Measurements from ENCODE around the gene KCNIP2. TPM values are rescaled to one million over a fixed set of nuclear protein-coding genes. Genes with fewer than 3 reads are reported as not detected.

KCNIP2 gene
- total RNA-seq, 1 donor from 2014 or later: 3.5 TPM

DNA sequence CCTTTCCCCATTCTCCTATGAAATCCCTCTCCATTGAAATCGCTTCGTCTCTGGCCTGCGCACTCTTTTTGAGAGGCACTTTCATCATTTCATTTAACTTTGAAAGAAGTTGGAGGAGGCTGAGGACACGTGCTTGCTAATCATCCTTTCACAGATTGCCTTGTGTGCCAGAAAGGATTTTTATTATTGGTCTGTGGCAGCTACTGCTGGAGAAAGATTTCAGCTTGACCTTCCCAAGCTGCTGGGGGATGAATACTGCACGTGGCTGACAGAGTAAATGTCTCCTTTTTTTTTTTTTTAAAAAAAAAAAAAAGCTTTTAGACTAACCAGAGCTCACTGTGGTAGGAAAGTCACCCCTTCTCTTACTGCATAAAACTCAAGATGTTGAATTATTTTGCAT lies 44.2 kb upstream of the KCNIP2 start:
- Mint-ChIP-seq H3K9me3 (ENCODE audit: unreplicated experiment) (no peaks in the 10 kb centered on the region), H3K4me1 (ENCODE audit: unreplicated experiment) (no peaks in the 10 kb centered on the region), H3K27me3 (ENCODE audit: unreplicated experiment) (no peaks in the 10 kb centered on the region), H3K4me3 (ENCODE audit: unreplicated experiment) (no peak overlapping the region), H3K36me3 (ENCODE audit: unreplicated experiment) (peaks cover 11% of the 10 kb centered on the region), H3K27ac (ENCODE audit: unreplicated experiment) (no peak overlapping the region)
- TF ChIP-seq, protein P1, sequence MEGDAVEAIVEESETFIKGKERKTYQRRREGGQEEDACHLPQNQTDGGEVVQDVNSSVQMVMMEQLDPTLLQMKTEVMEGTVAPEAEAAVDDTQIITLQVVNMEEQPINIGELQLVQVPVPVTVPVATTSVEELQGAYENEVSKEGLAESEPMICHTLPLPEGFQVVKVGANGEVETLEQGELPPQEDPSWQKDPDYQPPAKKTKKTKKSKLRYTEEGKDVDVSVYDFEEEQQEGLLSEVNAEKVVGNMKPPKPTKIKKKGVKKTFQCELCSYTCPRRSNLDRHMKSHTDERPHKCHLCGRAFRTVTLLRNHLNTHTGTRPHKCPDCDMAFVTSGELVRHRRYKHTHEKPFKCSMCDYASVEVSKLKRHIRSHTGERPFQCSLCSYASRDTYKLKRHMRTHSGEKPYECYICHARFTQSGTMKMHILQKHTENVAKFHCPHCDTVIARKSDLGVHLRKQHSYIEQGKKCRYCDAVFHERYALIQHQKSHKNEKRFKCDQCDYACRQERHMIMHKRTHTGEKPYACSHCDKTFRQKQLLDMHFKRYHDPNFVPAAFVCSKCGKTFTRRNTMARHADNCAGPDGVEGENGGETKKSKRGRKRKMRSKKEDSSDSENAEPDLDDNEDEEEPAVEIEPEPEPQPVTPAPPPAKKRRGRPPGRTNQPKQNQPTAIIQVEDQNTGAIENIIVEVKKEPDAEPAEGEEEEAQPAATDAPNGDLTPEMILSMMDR (IDR thresholded peaks at IDR 0.05): no peak
- DNase-seq (ENCODE audit: extremely low spot score, unreplicated experiment): no peak

DNA sequence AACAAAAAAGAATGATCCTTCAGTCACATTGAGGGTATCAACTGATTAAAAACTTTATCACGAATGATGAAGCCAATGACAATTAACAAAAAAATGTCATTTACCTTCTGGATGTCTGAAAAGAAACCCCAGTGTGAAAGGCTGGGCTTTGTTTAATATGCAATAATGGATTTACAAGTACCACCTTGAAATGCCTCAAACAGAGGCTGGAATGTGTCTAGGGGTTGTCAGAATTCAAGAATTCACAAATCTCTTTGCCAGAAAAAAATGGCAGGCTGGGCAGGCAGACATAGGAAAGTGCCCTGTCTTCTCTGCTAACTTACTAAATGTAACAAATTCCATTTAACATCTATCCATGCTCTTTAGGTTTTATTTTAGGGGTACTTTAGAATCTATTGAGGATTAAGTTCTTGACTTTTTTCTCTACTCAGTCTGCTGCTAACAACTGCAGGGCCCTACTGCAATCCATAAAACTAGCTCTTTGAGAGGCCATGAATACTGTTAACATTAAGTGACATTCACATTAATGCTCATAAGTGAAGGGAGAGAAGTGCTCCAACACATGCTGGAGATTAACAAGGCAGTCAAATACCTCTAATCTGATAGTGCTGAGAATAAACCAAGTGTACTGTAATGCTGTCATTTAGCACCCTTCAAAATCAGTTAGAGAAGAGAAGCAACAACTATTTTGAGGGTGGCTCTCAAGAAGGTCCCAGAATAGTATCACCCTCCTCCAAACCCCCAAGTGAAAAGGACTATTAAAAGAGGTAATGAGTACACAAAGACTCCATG lies 43.1 kb upstream of the KCNIP2 start:
- Mint-ChIP-seq H3K9me3 (ENCODE audit: unreplicated experiment) (no peaks in the 10 kb centered on the region), H3K27me3 (ENCODE audit: unreplicated experiment) (no peaks in the 10 kb centered on the region), H3K4me1 (ENCODE audit: unreplicated experiment) (no peaks in the 10 kb centered on the region), H3K4me3 (ENCODE audit: unreplicated experiment) (no peak overlapping the region), H3K36me3 (ENCODE audit: unreplicated experiment) (peaks cover 11% of the 10 kb centered on the region), H3K27ac (ENCODE audit: unreplicated experiment) (no peak overlapping the region)
- no peak for DNase-seq (ENCODE audit: extremely low spot score, unreplicated experiment)
- TF ChIP-seq, protein P1 (IDR thresholded peaks at IDR 0.05): no peak

DNA sequence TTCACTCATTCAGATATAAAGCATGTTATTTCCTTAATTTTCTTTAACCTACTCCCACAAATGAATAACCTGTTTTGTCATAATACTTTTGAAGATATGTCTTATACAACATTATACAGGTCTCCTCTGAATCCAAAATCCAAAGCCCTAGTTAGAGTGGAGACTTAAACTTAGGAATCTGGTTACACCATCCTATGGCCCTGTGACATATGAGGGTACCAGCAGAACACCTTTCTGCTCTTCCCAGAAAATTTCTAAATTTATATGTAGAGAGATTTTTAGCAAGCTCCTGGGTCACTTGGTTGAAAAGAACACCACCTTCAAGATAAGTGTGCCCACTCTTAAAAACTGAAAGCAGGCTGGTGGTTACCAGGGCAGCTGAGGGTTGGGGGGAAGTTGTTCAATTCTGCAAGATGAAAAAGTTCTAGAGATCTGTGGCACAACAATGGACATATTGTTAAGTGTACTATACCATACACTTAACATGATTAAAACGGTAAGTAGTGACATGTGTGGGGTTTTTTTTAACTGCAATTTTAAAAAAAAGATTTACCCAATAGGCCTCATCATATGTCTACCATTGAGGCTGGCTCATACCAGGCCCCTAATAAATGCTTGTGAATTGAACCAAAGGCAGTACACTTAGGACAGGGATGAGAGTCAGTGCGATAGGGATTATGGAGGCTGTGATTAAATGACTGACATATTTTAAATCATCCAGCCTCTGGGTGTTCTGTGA lies 37.6 kb upstream of the KCNIP2 start:
- no peaks in the 10 kb centered on the region for H3K27me3 Mint-ChIP-seq (ENCODE audit: unreplicated experiment)
- peaks cover 3% of the 10 kb centered on the region for H3K36me3 Mint-ChIP-seq (ENCODE audit: unreplicated experiment)

DNA sequence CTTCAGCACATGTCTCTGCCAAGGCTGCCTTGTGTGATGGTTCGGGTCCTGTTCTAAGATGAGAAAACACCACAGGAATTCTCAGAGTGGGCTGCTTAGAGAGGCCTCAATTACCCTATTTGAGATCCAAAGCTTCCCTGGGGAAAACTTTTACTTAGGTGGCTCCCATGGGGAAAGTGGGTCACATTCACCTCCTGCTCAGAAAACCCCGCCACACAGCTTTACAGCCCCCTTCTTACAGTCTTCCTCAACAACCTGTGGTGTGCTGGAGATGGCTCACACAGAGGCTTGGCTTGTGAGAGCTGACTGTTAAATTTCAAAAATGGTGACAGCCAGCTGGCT lies 36.6 kb upstream of the KCNIP2 start:
- no peak for DNase-seq (ENCODE audit: extremely low spot score, unreplicated experiment)
- H3K9me3 Mint-ChIP-seq (ENCODE audit: unreplicated experiment): no peaks in the 10 kb centered on the region
- H3K4me1 Mint-ChIP-seq (ENCODE audit: unreplicated experiment): peaks cover 10% of the 10 kb centered on the region
- peak overlapping the region; percentile 14 for H3K27ac Mint-ChIP-seq (ENCODE audit: unreplicated experiment)
- no peaks in the 10 kb centered on the region for H3K36me3 Mint-ChIP-seq (ENCODE audit: unreplicated experiment)
- TF ChIP-seq, protein P1 (IDR thresholded peaks at IDR 0.05): no peak
- no peak overlapping the region for H3K4me3 Mint-ChIP-seq (ENCODE audit: unreplicated experiment)
- no peaks in the 10 kb centered on the region for H3K27me3 Mint-ChIP-seq (ENCODE audit: unreplicated experiment)

More for the DNA sequence above, 37.6 kb upstream of the KCNIP2 start:
- peaks cover 10% of the 10 kb centered on the region for H3K4me1 Mint-ChIP-seq (ENCODE audit: unreplicated experiment)
- no peak overlapping the region for H3K4me3 Mint-ChIP-seq (ENCODE audit: unreplicated experiment)
- TF ChIP-seq, protein P1 (IDR thresholded peaks at IDR 0.05): no peak
- no peak overlapping the region for H3K27ac Mint-ChIP-seq (ENCODE audit: unreplicated experiment)
- no peaks in the 10 kb centered on the region for H3K9me3 Mint-ChIP-seq (ENCODE audit: unreplicated experiment)
- DNase-seq (ENCODE audit: extremely low spot score, unreplicated experiment): no peak
